Common myeloid progenitor, CD34-positive (primary cell): ENCODE measurements around the gene SLC39A7.

Experiments
- CTCF ChIA-PET: fragments of 350-600 bp; sonication (Branson Sonifier 250); formaldehyde crosslinking; loops from one replicate; lab custom pipeline; 2021; ENCODE audit warnings: antibody characterized with exemption; lab: Charles Lee
- POLR2A ChIA-PET: fragments of 350-600 bp; sonication (Branson Sonifier 250); formaldehyde crosslinking; loops from one replicate; lab custom pipeline; 2021; ENCODE audit warnings: antibody characterized with exemption; lab: Charles Lee
- DNase-seq, 3 donors: peaks; one replicate each; pipeline versions ENCODE4 v3.0.0 to v3.0.0-alpha.2; 2013
- H3K27ac ChIP-seq, 2 experiments: 1 replicate in 1 of 2; 2 replicates in 1 of 2; pipeline ENCODE4 v1.7.0; 2013; ENCODE audit warnings: inconsistent platforms in 2 of 2, low read length in 2 of 2, mild to moderate bottlenecking in 2 of 2, low read depth in 1 of 2, moderate library complexity in 1 of 2; ENCODE audit not compliant: severe bottlenecking in 2 of 2, insufficient read depth in 1 of 2, poor library complexity in 1 of 2
- H3K27me3 ChIP-seq, 5 experiments: replicated peaks in 2 of 5; 1 replicate in 3 of 5; 2 replicates in 2 of 5; pipeline versions ENCODE4 v1.6.1 to v1.7.0; 2013; ENCODE audit warnings: low read length in 4 of 5, mild to moderate bottlenecking in 2 of 5, moderate library complexity in 2 of 5, inconsistent platforms in 1 of 5; ENCODE audit not compliant: insufficient read depth in 5 of 5, control insufficient read depth in 4 of 5
- H3K36me3 ChIP-seq, 4 experiments: 1 replicate in 2 of 4; 2 replicates in 2 of 4; pipeline versions ENCODE4 v1.6.1 to v1.7.0; 2013; ENCODE audit warnings: low read length in 3 of 4, control low read depth in 1 of 4, mild to moderate bottlenecking in 1 of 4; ENCODE audit not compliant: control insufficient read depth in 4 of 4, insufficient read depth in 4 of 4
- H3K4me1 ChIP-seq, 4 experiments: 1 replicate in 3 of 4; 2 replicates in 1 of 4; pipeline versions ENCODE4 v1.6.1 to v1.7.1; 2013; ENCODE audit warnings: low read length in 3 of 4, mild to moderate bottlenecking in 3 of 4, control low read depth in 1 of 4, inconsistent platforms in 1 of 4, moderate library complexity in 1 of 4; ENCODE audit not compliant: control insufficient read depth in 4 of 4, insufficient read depth in 4 of 4; ENCODE audit errors: control extremely low read depth in 1 of 4
- H3K4me3 ChIP-seq, 7 experiments: 1 replicate in 4 of 7; 2 replicates in 3 of 7; pipeline versions ENCODE4 v1.5.1 to v1.7.0; 2013; ENCODE audit warnings: mild to moderate bottlenecking in 7 of 7, low read length in 6 of 7, moderate library complexity in 6 of 7, inconsistent platforms in 2 of 7, low read depth in 2 of 7, control low read depth in 1 of 7; ENCODE audit not compliant: insufficient read depth in 4 of 7, control insufficient read depth in 1 of 7; ENCODE audit errors: extremely low read depth in 1 of 7
- H3K9me3 ChIP-seq, 5 experiments: 1 replicate in 4 of 5; 2 replicates in 1 of 5; pipeline versions ENCODE4 v1.6.1 to v1.7.1; 2013; ENCODE audit warnings: low read length in 4 of 5, mild to moderate bottlenecking in 2 of 5, inconsistent platforms in 1 of 5, low read depth in 1 of 5, moderate library complexity in 1 of 5; ENCODE audit not compliant: control insufficient read depth in 4 of 5, insufficient read depth in 2 of 5; ENCODE audit errors: control extremely low read depth in 1 of 5
- WGBS: methylation state at CpG from one replicate; pipeline ENCODE4 v1.1.5; 2013; ENCODE audit not compliant: insufficient coverage; 5-methylcytosine and 5-hydroxymethylcytosine counted together

The SLC39A7 gene

DNA sequence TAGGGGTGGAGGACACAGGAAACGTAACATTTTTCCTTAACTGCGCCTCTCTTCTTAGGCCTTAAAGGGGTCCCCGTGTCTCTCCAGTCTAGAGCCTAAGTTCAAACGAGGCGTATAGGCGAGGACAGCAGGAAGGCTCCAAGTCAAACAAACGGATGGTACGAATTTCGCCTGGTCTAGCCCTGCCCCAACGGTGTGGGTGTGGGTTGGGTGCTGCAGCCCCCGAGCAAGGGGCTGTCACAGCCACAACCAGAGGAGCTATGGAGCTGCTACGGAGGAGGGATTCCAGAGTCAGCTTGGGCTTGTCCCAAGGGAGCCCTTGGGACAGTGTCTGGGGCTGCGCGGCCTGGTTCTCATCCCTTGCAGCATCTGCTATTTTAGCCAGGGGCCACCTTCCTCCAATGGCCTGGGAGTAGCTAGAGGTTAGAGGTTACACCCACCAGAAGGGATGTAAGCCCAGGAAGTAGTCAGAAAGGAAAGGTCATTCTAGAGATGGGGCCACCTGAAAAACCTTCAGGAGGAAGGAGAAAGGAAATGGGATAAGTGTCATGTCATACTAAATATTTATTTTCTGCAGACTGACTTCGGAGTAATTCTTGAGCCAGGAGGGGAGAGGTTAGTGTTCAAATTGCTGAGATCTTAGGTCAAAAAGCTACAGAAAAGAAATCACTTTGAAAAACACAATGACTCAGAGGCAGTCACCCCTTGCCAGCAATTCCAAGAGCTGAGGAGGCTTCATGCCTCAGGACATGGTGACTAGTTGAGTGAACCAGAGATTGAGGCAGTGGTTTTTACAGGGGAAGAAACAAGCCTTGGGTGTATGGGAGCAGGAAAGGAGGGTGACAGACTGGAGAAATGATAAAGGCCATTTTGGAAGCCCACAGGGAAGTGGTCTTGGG, 49.3 kb downstream of the SLC39A7 start:
- peaks cover 0 to 13% (median 7%) of the 10 kb centered on the region in 4 experiments for H3K36me3 ChIP-seq
- WGBS, result 30% methylated on average over 12 of the region's 15 CpGs
- peak overlapping the region; percentile 70 to 86 (median 74) for H3K4me3 ChIP-seq
- H3K27me3 ChIP-seq, result peaks cover 0 to 2% (median 0%) of the 10 kb centered on the region in 5 experiments
- ChIA-PET CTCF (interaction anchor here (0.5 to 2.9 kb wide), 14 partner anchors 11 to 296 kb away, joined by 3 to 15 read pairs (median 6); partner anchors contain the start of genes RING1, RPS18 and VPS52), POLR2A (interaction anchor here (0.6 to 2.2 kb wide), 4 partner anchors 21 to 278 kb away, joined by 3 to 10 read pairs (median 4); partner anchors contain the start of genes RPS18 and VPS52)
- peaks cover 10 to 27% (median 25%) of the 10 kb centered on the region in 4 experiments for H3K4me1 ChIP-seq
- no peaks in the 10 kb centered on the region for H3K9me3 ChIP-seq
- DNase-seq, result no peak
- peak overlapping the region; percentile 89 to 94 for H3K27ac ChIP-seq

DNA sequence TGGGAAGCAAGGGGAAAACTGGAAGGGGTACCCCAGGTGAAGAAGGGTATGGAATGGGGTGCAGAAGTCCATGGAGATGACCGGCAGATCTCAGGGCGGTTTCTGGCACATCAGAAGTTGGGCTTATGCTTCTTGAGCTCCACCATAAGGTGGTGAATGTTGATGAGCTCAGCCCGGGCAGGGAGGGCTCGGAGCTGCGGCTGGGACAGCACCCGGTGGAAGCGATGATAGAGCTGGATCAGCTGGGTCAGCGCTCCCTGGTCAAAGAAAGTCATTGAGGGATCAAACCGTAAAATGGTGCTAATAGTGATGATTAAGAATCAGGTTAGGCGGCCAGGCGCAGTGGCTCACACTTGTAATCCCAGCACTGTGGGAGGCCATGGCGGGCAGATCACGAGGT, 50.1 kb downstream of the SLC39A7 start:
- CTCF ChIA-PET, result interaction anchor here (0.9 to 2.9 kb wide), 8 partner anchors 12 to 156 kb away, joined by 3 to 11 read pairs (median 4); partner anchors contain the start of genes RGL2, RPS18 and VPS52
- peak overlapping the region in 1 of 2 experiments; percentile 94 for H3K27ac ChIP-seq
- H3K4me3 ChIP-seq, result no peak overlapping the region
- peaks cover 10 to 27% (median 25%) of the 10 kb centered on the region in 4 experiments for H3K4me1 ChIP-seq
- 94% methylated on average over 13 of the region's 13 CpGs for WGBS
- H3K36me3 ChIP-seq, result peaks cover 0 to 13% (median 7%) of the 10 kb centered on the region in 4 experiments
- H3K9me3 ChIP-seq, result no peaks in the 10 kb centered on the region
- H3K27me3 ChIP-seq, result peaks cover 0 to 2% (median 0%) of the 10 kb centered on the region in 5 experiments
- no peak for DNase-seq
- POLR2A ChIA-PET, result no interaction called here

DNA sequence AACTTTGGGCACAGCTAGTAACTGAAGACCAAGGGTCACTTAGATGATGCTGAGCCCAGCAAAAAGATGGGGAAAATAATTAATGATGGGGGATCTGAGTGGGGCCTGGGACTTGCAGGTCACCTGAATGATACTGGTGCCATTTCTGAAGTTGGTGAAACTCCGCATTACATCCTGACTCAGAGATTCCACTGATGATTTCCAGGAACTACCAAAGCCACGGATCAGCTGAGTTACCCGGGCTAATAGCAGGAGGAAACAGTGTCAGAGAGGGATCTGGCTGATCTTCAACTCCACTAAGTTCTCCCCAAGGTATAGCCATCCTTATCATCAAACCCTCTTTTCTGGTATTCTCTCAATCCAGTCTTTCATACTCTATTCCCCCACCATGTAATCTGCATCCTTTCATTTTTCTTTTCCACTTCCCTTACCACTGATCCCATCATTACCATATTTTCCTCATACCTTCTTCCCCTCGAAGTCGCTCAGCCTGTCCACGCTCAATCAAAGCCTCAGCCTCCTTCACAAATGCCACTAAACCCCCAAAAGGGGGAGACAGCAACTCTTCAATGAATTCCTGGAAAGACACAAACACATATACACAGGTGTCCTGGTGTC, 50.8 kb downstream of the SLC39A7 start:
- ChIA-PET CTCF (interaction anchor here (0.9 to 2.9 kb wide), 3 partner anchors 11 to 48 kb away, joined by 3 to 11 read pairs (median 9); partner anchors contain the start of genes RGL2, RPS18 and VPS52), POLR2A (no interaction called here)
- no peak for DNase-seq
- Histone ChIP-seq H3K27ac (no peak overlapping the region), H3K4me1 (peaks cover 10 to 27% (median 25%) of the 10 kb centered on the region in 4 experiments), H3K9me3 (no peaks in the 10 kb centered on the region), H3K27me3 (peaks cover 0 to 2% (median 0%) of the 10 kb centered on the region in 5 experiments), H3K4me3 (no peak overlapping the region), H3K36me3 (peaks cover 0 to 14% (median 8%) of the 10 kb centered on the region in 4 experiments)
- 78% methylated on average over 6 of the region's 6 CpGs for WGBS

DNA sequence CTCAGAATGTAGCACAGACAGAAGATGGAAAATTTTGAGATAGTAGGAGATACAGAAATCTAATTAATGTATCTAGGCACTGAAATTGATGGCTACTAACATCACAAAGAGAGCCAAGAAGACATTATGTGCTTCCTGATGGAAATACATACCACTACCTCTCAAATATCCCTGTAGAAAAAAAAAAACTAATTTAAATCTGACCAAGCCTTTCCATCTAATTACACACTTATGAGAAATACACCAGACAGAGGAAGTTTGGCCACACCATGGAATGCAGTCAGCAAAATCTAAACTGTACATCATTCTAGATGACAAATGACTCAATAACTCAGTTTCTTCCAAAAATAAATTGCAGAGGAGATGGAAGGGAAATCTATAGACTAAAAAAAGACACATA, 52.1 kb downstream of the SLC39A7 start:
- H3K27me3 ChIP-seq, result no peaks in the 10 kb centered on the region
- H3K9me3 ChIP-seq, result no peaks in the 10 kb centered on the region
- peaks cover 10 to 27% (median 24%) of the 10 kb centered on the region in 4 experiments for H3K4me1 ChIP-seq
- H3K4me3 ChIP-seq, result no peak overlapping the region
- ChIA-PET CTCF (interaction anchor here (0.9 kb wide), 1 partner anchor 47 kb away, joined by 3 read pairs; no protein-coding TSS in a partner anchor), POLR2A (no interaction called here)
- H3K27ac ChIP-seq, result no peak overlapping the region
- DNase-seq, result no peak
- H3K36me3 ChIP-seq, result peaks cover 0 to 22% (median 11%) of the 10 kb centered on the region in 4 experiments
